ENCODE data around the gene ITFG2. TPM values are rescaled to one million over a fixed set of nuclear protein-coding genes. Genes with fewer than 3 reads are reported as not detected.

ITFG2 gene
- total and polyA plus RNA-seq, 9 of the 15 experiments (the other 6 are each of a cell fraction or from before 2014, with no cell fraction given) = 15.0 to 22.8 (median 19.4) TPM

GRCh38 chr12:2794736-2795289 is 17.7 kb upstream of the ITFG2 start, which contains the start of gene FKBP4 (continued):
- no peak for TF ChIP-seq ATF6 (CRISPR knock-in tag; IDR thresholded peaks at IDR 0.05)
- peak; percentile 62; the same call in 1 of the 2 replicates for TF ChIP-seq POLR2A (conservative IDR thresholded peaks at IDR 0.05)
- TF ChIP-seq MCM2 (IDR thresholded peaks at IDR 0.05; ENCODE audit: low read depth) = no peak
- TF ChIP-seq HDAC3 (IDR thresholded peaks at IDR 0.05; ENCODE audit: borderline replicate concordance, partially characterized antibody) = no peak
- TF ChIP-seq, protein P1, sequence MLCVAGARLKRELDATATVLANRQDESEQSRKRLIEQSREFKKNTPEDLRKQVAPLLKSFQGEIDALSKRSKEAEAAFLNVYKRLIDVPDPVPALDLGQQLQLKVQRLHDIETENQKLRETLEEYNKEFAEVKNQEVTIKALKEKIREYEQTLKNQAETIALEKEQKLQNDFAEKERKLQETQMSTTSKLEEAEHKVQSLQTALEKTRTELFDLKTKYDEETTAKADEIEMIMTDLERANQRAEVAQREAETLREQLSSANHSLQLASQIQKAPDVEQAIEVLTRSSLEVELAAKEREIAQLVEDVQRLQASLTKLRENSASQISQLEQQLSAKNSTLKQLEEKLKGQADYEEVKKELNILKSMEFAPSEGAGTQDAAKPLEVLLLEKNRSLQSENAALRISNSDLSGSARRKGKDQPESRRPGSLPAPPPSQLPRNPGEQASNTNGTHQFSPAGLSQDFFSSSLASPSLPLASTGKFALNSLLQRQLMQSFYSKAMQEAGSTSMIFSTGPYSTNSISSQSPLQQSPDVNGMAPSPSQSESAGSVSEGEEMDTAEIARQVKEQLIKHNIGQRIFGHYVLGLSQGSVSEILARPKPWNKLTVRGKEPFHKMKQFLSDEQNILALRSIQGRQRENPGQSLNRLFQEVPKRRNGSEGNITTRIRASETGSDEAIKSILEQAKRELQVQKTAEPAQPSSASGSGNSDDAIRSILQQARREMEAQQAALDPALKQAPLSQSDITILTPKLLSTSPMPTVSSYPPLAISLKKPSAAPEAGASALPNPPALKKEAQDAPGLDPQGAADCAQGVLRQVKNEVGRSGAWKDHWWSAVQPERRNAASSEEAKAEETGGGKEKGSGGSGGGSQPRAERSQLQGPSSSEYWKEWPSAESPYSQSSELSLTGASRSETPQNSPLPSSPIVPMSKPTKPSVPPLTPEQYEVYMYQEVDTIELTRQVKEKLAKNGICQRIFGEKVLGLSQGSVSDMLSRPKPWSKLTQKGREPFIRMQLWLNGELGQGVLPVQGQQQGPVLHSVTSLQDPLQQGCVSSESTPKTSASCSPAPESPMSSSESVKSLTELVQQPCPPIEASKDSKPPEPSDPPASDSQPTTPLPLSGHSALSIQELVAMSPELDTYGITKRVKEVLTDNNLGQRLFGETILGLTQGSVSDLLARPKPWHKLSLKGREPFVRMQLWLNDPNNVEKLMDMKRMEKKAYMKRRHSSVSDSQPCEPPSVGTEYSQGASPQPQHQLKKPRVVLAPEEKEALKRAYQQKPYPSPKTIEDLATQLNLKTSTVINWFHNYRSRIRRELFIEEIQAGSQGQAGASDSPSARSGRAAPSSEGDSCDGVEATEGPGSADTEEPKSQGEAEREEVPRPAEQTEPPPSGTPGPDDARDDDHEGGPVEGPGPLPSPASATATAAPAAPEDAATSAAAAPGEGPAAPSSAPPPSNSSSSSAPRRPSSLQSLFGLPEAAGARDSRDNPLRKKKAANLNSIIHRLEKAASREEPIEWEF (CRISPR knock-in tag; IDR thresholded peaks at IDR 0.05) = no peak
- no peak for TF ChIP-seq ZNF644 (tag; IDR thresholded peaks at IDR 0.05; ENCODE audit: low read depth)
- 0 out of 4 replicates have a peak, but pooled peaks of 1 of the 2 experiments have one; percentile 34 for TF ChIP-seq SIN3A (IDR thresholded peaks at IDR 0.05; ENCODE audit: borderline replicate concordance in 2 of 2, control insufficient read depth in 1 of 2, low read depth in 2 of 2, low read length in 2 of 2)
- no peak for TF ChIP-seq ZFP30 (CRISPR knock-in tag; IDR thresholded peaks at IDR 0.05; ENCODE audit: borderline replicate concordance)
- TF ChIP-seq, protein P2, sequence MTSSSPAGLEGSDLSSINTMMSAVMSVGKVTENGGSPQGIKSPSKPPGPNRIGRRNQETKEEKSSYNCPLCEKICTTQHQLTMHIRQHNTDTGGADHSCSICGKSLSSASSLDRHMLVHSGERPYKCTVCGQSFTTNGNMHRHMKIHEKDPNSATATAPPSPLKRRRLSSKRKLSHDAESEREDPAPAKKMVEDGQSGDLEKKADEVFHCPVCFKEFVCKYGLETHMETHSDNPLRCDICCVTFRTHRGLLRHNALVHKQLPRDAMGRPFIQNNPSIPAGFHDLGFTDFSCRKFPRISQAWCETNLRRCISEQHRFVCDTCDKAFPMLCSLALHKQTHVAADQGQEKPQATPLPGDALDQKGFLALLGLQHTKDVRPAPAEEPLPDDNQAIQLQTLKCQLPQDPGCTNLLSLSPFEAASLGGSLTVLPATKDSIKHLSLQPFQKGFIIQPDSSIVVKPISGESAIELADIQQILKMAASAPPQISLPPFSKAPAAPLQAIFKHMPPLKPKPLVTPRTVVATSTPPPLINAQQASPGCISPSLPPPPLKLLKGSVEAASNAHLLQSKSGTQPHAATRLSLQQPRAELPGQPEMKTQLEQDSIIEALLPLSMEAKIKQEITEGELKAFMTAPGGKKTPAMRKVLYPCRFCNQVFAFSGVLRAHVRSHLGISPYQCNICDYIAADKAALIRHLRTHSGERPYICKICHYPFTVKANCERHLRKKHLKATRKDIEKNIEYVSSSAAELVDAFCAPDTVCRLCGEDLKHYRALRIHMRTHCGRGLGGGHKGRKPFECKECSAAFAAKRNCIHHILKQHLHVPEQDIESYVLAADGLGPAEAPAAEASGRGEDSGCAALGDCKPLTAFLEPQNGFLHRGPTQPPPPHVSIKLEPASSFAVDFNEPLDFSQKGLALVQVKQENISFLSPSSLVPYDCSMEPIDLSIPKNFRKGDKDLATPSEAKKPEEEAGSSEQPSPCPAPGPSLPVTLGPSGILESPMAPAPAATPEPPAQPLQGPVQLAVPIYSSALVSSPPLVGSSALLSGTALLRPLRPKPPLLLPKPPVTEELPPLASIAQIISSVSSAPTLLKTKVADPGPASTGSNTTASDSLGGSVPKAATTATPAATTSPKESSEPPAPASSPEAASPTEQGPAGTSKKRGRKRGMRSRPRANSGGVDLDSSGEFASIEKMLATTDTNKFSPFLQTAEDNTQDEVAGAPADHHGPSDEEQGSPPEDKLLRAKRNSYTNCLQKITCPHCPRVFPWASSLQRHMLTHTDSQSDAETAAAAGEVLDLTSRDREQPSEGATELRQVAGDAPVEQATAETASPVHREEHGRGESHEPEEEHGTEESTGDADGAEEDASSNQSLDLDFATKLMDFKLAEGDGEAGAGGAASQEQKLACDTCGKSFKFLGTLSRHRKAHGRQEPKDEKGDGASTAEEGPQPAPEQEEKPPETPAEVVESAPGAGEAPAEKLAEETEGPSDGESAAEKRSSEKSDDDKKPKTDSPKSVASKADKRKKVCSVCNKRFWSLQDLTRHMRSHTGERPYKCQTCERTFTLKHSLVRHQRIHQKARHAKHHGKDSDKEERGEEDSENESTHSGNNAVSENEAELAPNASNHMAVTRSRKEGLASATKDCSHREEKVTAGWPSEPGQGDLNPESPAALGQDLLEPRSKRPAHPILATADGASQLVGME (CRISPR knock-in tag; IDR thresholded peaks at IDR 0.05) = no peak

Data from K562 (cell line).